ENCODE results near the gene CPM.

DNA sequence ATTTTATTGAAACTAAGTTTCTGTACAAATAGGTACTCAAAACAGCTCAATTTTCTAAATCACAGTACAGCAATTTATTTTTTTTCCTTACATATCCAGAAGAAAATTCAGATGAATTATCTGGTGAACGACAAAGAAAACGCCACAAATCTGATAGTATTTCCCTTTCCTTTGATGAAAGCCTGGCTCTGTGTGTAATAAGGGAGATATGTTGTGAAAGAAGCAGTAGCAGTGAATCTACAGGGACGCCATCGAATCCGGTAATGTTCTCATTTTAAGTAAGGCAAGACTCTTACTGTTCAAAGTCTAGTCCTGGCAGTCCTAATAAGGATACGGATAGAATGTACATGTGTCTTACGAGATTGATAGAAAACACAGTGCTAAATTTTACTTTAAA, 104.3 kb downstream of the CPM start:
- TF ChIP-seq, protein P1, sequence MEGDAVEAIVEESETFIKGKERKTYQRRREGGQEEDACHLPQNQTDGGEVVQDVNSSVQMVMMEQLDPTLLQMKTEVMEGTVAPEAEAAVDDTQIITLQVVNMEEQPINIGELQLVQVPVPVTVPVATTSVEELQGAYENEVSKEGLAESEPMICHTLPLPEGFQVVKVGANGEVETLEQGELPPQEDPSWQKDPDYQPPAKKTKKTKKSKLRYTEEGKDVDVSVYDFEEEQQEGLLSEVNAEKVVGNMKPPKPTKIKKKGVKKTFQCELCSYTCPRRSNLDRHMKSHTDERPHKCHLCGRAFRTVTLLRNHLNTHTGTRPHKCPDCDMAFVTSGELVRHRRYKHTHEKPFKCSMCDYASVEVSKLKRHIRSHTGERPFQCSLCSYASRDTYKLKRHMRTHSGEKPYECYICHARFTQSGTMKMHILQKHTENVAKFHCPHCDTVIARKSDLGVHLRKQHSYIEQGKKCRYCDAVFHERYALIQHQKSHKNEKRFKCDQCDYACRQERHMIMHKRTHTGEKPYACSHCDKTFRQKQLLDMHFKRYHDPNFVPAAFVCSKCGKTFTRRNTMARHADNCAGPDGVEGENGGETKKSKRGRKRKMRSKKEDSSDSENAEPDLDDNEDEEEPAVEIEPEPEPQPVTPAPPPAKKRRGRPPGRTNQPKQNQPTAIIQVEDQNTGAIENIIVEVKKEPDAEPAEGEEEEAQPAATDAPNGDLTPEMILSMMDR (optimal IDR thresholded peaks at IDR 0.05 in 1 of 3, IDR thresholded peaks at IDR 0.05 in 1 of 3, conservative IDR thresholded peaks at IDR 0.05 in 1 of 3; ENCODE audit: extremely low read depth in 1 of 3, insufficient read depth in 2 of 3, low read length in 3 of 3): no peak
- no peak for TF ChIP-seq EZH2 (IDR thresholded peaks at IDR 0.05; ENCODE audit: low read length)

All from keratinocyte (primary cell).